ENCODE results near the gene EXOC3L1.

- TF ChIP-seq, protein P1, sequence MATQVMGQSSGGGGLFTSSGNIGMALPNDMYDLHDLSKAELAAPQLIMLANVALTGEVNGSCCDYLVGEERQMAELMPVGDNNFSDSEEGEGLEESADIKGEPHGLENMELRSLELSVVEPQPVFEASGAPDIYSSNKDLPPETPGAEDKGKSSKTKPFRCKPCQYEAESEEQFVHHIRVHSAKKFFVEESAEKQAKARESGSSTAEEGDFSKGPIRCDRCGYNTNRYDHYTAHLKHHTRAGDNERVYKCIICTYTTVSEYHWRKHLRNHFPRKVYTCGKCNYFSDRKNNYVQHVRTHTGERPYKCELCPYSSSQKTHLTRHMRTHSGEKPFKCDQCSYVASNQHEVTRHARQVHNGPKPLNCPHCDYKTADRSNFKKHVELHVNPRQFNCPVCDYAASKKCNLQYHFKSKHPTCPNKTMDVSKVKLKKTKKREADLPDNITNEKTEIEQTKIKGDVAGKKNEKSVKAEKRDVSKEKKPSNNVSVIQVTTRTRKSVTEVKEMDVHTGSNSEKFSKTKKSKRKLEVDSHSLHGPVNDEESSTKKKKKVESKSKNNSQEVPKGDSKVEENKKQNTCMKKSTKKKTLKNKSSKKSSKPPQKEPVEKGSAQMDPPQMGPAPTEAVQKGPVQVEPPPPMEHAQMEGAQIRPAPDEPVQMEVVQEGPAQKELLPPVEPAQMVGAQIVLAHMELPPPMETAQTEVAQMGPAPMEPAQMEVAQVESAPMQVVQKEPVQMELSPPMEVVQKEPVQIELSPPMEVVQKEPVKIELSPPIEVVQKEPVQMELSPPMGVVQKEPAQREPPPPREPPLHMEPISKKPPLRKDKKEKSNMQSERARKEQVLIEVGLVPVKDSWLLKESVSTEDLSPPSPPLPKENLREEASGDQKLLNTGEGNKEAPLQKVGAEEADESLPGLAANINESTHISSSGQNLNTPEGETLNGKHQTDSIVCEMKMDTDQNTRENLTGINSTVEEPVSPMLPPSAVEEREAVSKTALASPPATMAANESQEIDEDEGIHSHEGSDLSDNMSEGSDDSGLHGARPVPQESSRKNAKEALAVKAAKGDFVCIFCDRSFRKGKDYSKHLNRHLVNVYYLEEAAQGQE (IDR thresholded peaks at IDR 0.05; ENCODE audit: low read depth) = no peak
- TF ChIP-seq CEBPB (IDR thresholded peaks at IDR 0.05; ENCODE audit: low read depth) (no peak), CTCF (IDR thresholded peaks at IDR 0.05 in 2 of 3, conservative IDR thresholded peaks at IDR 0.05 in 1 of 3; ENCODE audit: borderline replicate concordance in 1 of 3, insufficient read depth in 1 of 3, low read depth in 2 of 3, low read length in 2 of 3) (no peak), POLR2AphosphoS5 (IDR thresholded peaks at IDR 0.05; ENCODE audit: low read depth, low read length) (0 out of 2 replicates have a peak, but pooled peaks have one; percentile 1), EZH2 (IDR thresholded peaks at IDR 0.05) (no peak), MAX (IDR thresholded peaks at IDR 0.05) (no peak), SRF (IDR thresholded peaks at IDR 0.05; ENCODE audit: low read depth) (no peak)
Observed at GRCh38 chr16:67174706-67175231, 15.2 kb downstream of the EXOC3L1 start.

Measured in HCT116 (cell line).